ENCODE measurements around the gene RFX7.

- no peak for TF ChIP-seq CTCF (IDR thresholded peaks at IDR 0.05)
- no peak for TF ChIP-seq POLR2A (IDR thresholded peaks at IDR 0.05)
Observed at GRCh38 chr15:56038015-56038414, 205.7 kb downstream of the RFX7 start.
